HepG2 (cell line): Measurements from ENCODE around the gene MINDY2. TPM values are rescaled to one million over a fixed set of nuclear protein-coding genes. Genes with fewer than 3 reads are reported as not detected.

ENCODE experiments used
- ATAC-seq: fragments of 200-7000 bp; cut with Tn5 transposase; 3 replicates; pipeline ENCODE4 v1.9.1; 2020; ENCODE audit warnings: mild to moderate bottlenecking, moderate library complexity
- BruUV-seq: library from RNA; stranded (reverse); fragments of 400-500 nt; replicated peaks from 2 replicates; lab custom pipeline; 2021; lab: Mats Ljungman, UMichigan
- CTCF ChIA-PET: fragments of 300-600 bp; formaldehyde crosslinking; extraction: SDS; loops from one replicate; lab custom pipeline; 2021; ENCODE audit warnings: low total read pairs, inconsistent platforms, low intra/inter-chr PET ratio; lab: Yijun Ruan, JAX
- POLR2A ChIA-PET: fragments of 350-600 bp; sonication (Branson Sonifier 250); formaldehyde crosslinking; loops from one replicate; lab custom pipeline; 2020; ENCODE audit warnings: antibody characterized with exemption, inconsistent platforms; lab: Yijun Ruan, JAX
- DNase-seq: peaks from one replicate; pipeline ENCODE4 v3.0.0-alpha.2; 2015; ENCODE audit warnings: low spot score
- FAIRE-seq: peaks from 3 replicates; lab custom pipeline; 2011; peaks lifted over from hg19 to GRCh38; lab: Jason Lieb, UNC
- H2AFZ ChIP-seq: one replicate; pipeline ENCODE4 v1.6.1; 2011; ENCODE audit warnings: low read length, inconsistent platforms
- H3K27ac ChIP-seq: fragments of 300-600 bp; 3 replicates; pipeline ENCODE4 v1.8.0; 2011; ENCODE audit warnings: mixed run types, mild to moderate bottlenecking, mixed read lengths, low read length, inconsistent platforms; ENCODE audit not compliant: insufficient read depth; ENCODE audit errors: extremely low read length
- H3K27me3 ChIP-seq, 2 experiments: fragments of 200-600 bp in 1 of 2; 2 replicates in 1 of 2; 3 replicates in 1 of 2; pipeline versions ENCODE4 v1.6.0 to v1.8.0; 2011; ENCODE audit warnings: low read length in 2 of 2, mild to moderate bottlenecking in 2 of 2, moderate library complexity in 2 of 2, inconsistent platforms in 1 of 2; ENCODE audit not compliant: insufficient read depth in 2 of 2, control insufficient read depth in 1 of 2
- H3K36me3 ChIP-seq, 2 experiments: fragments of 200-600 bp in 1 of 2; replicated peaks in 1 of 2; 2 replicates in 1 of 2; 3 replicates in 1 of 2; pipeline versions ENCODE4 v1.5.1 to v1.8.0; 2011; ENCODE audit warnings: low read length in 2 of 2, inconsistent platforms in 1 of 2; ENCODE audit not compliant: insufficient read depth in 2 of 2, control insufficient read depth in 1 of 2
- H3K4me1 ChIP-seq: 2 replicates; pipeline ENCODE4 v1.5.1; 2012; ENCODE audit warnings: low read length, inconsistent platforms; ENCODE audit not compliant: insufficient read depth
- H3K4me2 ChIP-seq: 2 replicates; pipeline ENCODE4 v1.6.0; 2011; ENCODE audit warnings: low read depth, low read length, inconsistent platforms
- H3K4me3 ChIP-seq, 3 experiments: fragments of 200-600 bp in 1 of 3; sonication (generic), shearing (Covaris generic) in 1 of 3; replicated peaks in 1 of 3; 2 replicates each; pipeline ENCODE4 v1.5.1; 2011 to 2016; ENCODE audit warnings: low read length in 3 of 3, inconsistent platforms in 2 of 3, low read depth in 2 of 3, mild to moderate bottlenecking in 2 of 3, control low read depth in 1 of 3, mixed read lengths in 1 of 3; ENCODE audit not compliant: insufficient read depth in 1 of 3
- H3K79me2 ChIP-seq: one replicate; pipeline ENCODE4 v1.6.1; 2011; ENCODE audit warnings: low read length, inconsistent platforms; ENCODE audit not compliant: insufficient read depth
- H3K9ac ChIP-seq: 2 replicates; pipeline ENCODE4 v1.6.0; 2011; ENCODE audit warnings: mild to moderate bottlenecking, low read depth, low read length, inconsistent platforms; ENCODE audit not compliant: insufficient read depth
- H3K9me3 ChIP-seq: 2 replicates; pipeline ENCODE4 v1.5.1; 2012; ENCODE audit warnings: mild to moderate bottlenecking, low read length
- H4K20me1 ChIP-seq: 2 replicates; pipeline ENCODE4 v1.6.0; 2011; ENCODE audit warnings: inconsistent platforms, mild to moderate bottlenecking, low read length, moderate library complexity; ENCODE audit not compliant: insufficient read depth
- ARNTL ChIP-seq: sonication (generic); formaldehyde crosslinking; IDR thresholded peaks from 2 replicates; pipeline ENCODE4 v1.4.0; 2020; ENCODE audit warnings: mild to moderate bottlenecking, missing genetic modification reagents
- FIP1L1 ChIP-seq: fragments of 200-400 bp; formaldehyde crosslinking; IDR thresholded peaks from 2 replicates; pipeline ENCODE4 v1.6.1; 2018; ENCODE audit warnings: low read depth, mild to moderate bottlenecking, low read length, moderate library complexity, borderline replicate concordance; ENCODE audit not compliant: insufficient read depth
- KLF15 ChIP-seq: sonication (generic); formaldehyde crosslinking; IDR thresholded peaks from 2 replicates; pipeline ENCODE4 v1.8.1; 2023; ENCODE audit warnings: borderline replicate concordance, mild to moderate bottlenecking, inconsistent platforms, missing genetic modification reagents, mixed read lengths
- MIER2 ChIP-seq: IDR thresholded peaks from 2 replicates; pipeline ENCODE4 v1.6.1; 2016; ENCODE audit warnings: missing biosample characterization, missing genetic modification reagents
- NFATC3 ChIP-seq: sonication (generic); formaldehyde crosslinking; IDR thresholded peaks from 2 replicates; pipeline ENCODE4 v1.5.1; 2020; ENCODE audit warnings: mild to moderate bottlenecking, missing genetic modification reagents
- POLR2A ChIP-seq, 2 experiments: IDR thresholded peaks; 2 replicates each; pipeline ENCODE4 v1.6.1; 2011; ENCODE audit warnings: low read depth in 2 of 2, low read length in 2 of 2, mild to moderate bottlenecking in 1 of 2, moderate library complexity in 1 of 2; ENCODE audit not compliant: insufficient read depth in 1 of 2
- SNAPC4 ChIP-seq: sonication (generic); formaldehyde crosslinking; IDR thresholded peaks from 2 replicates; pipeline ENCODE4 v1.4.0; 2020; ENCODE audit warnings: mild to moderate bottlenecking, missing genetic modification reagents
- THYN1 ChIP-seq: sonication (generic); formaldehyde crosslinking; IDR thresholded peaks from 2 replicates; pipeline ENCODE4 v1.8.1; 2023; ENCODE audit warnings: low read depth, mild to moderate bottlenecking, moderate library complexity, missing genetic modification reagents, borderline replicate concordance
- ZGPAT ChIP-seq: IDR thresholded peaks from 2 replicates; pipeline ENCODE4 v1.6.1; 2016; ENCODE audit warnings: mild to moderate bottlenecking
- ZNF296 ChIP-seq: sonication (generic); formaldehyde crosslinking; conservative IDR thresholded peaks from 2 replicates; pipeline ENCODE4 v1.5.0; 2020; ENCODE audit warnings: mild to moderate bottlenecking, missing genetic modification reagents
- ZNF354B ChIP-seq: sonication (generic); formaldehyde crosslinking; IDR thresholded peaks from 2 replicates; pipeline ENCODE4 v1.8.0; 2022; ENCODE audit warnings: mild to moderate bottlenecking, missing genetic modification reagents
- ZNF713 ChIP-seq: sonication (generic); formaldehyde crosslinking; IDR thresholded peaks from 2 replicates; pipeline ENCODE4 v1.4.0; 2020; ENCODE audit warnings: mild to moderate bottlenecking, missing genetic modification reagents
- ZNF761 ChIP-seq: sonication (generic); formaldehyde crosslinking; conservative IDR thresholded peaks from 2 replicates; pipeline ENCODE4 v1.4.0; 2020; ENCODE audit warnings: mild to moderate bottlenecking, missing genetic modification reagents
- WGBS: methylation state at CpG from one replicate; pipeline ENCODE4 v1.1.6; 2017; ENCODE audit warnings: low lambda C conversion rate; 5-methylcytosine and 5-hydroxymethylcytosine counted together
- in situ Hi-C: cut with HindIII; loops from 2 replicates; pipeline ENCODE4 v1.10.0; 2017; ENCODE audit warnings: low pct_unique_long_range_greater_than_20kb; ENCODE audit not compliant: extremely low pct_ligation_motif_present
- intact Hi-C: fragments of 100-400 bp; cut with micrococcal nuclease; formaldehyde crosslinking; loops from one replicate; pipeline ENCODE4 v1.10.0; 2022; ENCODE audit not compliant: unreplicated experiment
- polyA plus RNA-seq, 8 experiments: library from polyadenylated mRNA; depleted of rRNA in 3 of 8; stranded (reverse) in 7 of 8; unstranded in 1 of 8; fragments of >200 nt; fragmentation: Illumina TruSeq in 4 of 8; extraction: Trizol in 4 of 8; gene quantifications; 2 replicates each; pipeline versions ENCODE4 v1.2.1 to v1.2.3, GENCODE V29; 2011 to 2016; ENCODE audit warnings: low read depth in 4 of 8, missing spikeins in 1 of 8, mixed read lengths in 1 of 8; ENCODE audit not compliant: insufficient read depth in 1 of 8
- total RNA-seq, 5 experiments: library from RNA; depleted of rRNA; stranded (reverse); fragments of >200 nt; fragmentation: Illumina TruSeq; extraction: Trizol; gene quantifications; 2 replicates each; pipeline ENCODE4 v1.2.3, GENCODE V29; 2016; ENCODE audit warnings: low read depth in 1 of 5

Gene MINDY2
- total and polyA plus RNA-seq, 2 of the 13 experiments (the other 11 are each of a cell fraction or from before 2014, with no cell fraction given), result 7.2 to 12.6 TPM

DNA sequence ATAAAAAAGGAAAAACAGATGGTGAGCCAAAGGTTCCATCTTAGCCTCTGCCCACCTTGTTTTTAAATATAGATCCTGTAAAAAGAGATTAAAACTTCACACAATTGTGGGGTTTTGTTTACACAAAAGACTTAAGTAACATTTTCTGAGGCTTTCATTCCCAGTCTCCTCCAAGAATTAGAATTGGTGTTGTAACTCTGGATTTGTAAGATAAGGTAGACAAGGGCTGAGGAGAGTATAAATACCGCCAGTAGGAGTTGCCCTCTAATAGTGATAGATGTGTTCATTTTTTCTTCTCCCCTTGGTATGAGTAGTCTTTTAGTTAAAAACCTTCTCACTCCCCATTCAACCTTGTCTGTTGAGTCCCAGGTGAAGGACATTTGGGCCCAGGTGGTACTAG lies 8.5 kb downstream of the MINDY2 start:
- Histone ChIP-seq H3K79me2 (peaks cover 49% of the 10 kb centered on the region), H3K4me3 (no peak overlapping the region), H3K4me2 (no peak overlapping the region), H3K9me3 (no peaks in the 10 kb centered on the region), H3K27ac (peak overlapping the region; percentile 2), H4K20me1 (peaks cover 13% of the 10 kb centered on the region; the same call in 1 of the 2 replicates), H3K4me1 (peaks cover 25% of the 10 kb centered on the region), H2AFZ (no peak overlapping the region), H3K27me3 (no peaks in the 10 kb centered on the region), H3K36me3 (peaks cover 0 to 14% of the 10 kb centered on the region in 2 experiments), H3K9ac (no peak overlapping the region)
- ChIA-PET POLR2A (no interaction called here), CTCF (no interaction called here)
- FAIRE-seq (no peak), ATAC-seq (no peak), DNase-seq (no peak)
- BruUV-seq, result no TSS peak
- in situ Hi-C loops (no loop called here), intact Hi-C loops (no loop called here)
- WGBS, result 93% methylated on average over 1 of the region's 1 CpG
- TF ChIP-seq ZNF761 (CRISPR knock-in tag) (no peak), SNAPC4 (CRISPR knock-in tag) (no peak), THYN1 (CRISPR knock-in tag) (no peak), NFATC3 (CRISPR knock-in tag) (no peak), MIER2 (CRISPR knock-in tag) (no peak), ARNTL (CRISPR knock-in tag) (no peak), FIP1L1 (no peak), POLR2A (IDR thresholded peaks at IDR 0.05; ENCODE audit: insufficient read depth in 1 of 2, low read depth in 2 of 2, low read length in 2 of 2) (no peak), ZNF354B (CRISPR knock-in tag) (no peak), ZNF713 (CRISPR knock-in tag) (no peak), KLF15 (CRISPR knock-in tag) (no peak), ZGPAT (CRISPR knock-in tag) (no peak), ZNF296 (CRISPR knock-in tag) (no peak)
